Osteoblast (primary cell): ENCODE results near the gene PLXNA4. TPM values are rescaled to one million over a fixed set of nuclear protein-coding genes. Genes with fewer than 3 reads are reported as not detected.

Experiments used
- DNase-seq: peaks from one replicate; pipeline ENCODE4 v3.0.0; 2011; ENCODE audit warnings: low spot score, mixed read lengths; ENCODE audit not compliant: insufficient read length; ENCODE audit errors: missing footprints
- H2AFZ ChIP-seq: 2 replicates; pipeline ENCODE4 v1.6.0; 2011; ENCODE audit warnings: mild to moderate bottlenecking, low read length
- H3K27ac ChIP-seq: 2 replicates; pipeline ENCODE4 v1.5.1; 2011; ENCODE audit warnings: mild to moderate bottlenecking, low read depth, low read length, moderate library complexity
- H3K27me3 ChIP-seq: 2 replicates; pipeline ENCODE4 v1.6.0; 2012; ENCODE audit warnings: mild to moderate bottlenecking, control low read depth, inconsistent platforms, low read length, moderate library complexity; ENCODE audit not compliant: insufficient read depth
- H3K36me3 ChIP-seq: 2 replicates; pipeline ENCODE4 v1.5.1; 2011; ENCODE audit warnings: mild to moderate bottlenecking, low read length, control low read depth, moderate library complexity; ENCODE audit not compliant: insufficient read depth
- H3K4me1 ChIP-seq: 2 replicates; pipeline ENCODE4 v1.5.1; 2011; ENCODE audit warnings: mild to moderate bottlenecking, low read length, control low read depth, moderate library complexity; ENCODE audit not compliant: insufficient read depth
- H3K4me2 ChIP-seq: 2 replicates; pipeline ENCODE4 v1.6.0; 2011; ENCODE audit warnings: mild to moderate bottlenecking, low read length; ENCODE audit not compliant: insufficient read depth
- H3K4me3 ChIP-seq: fragments of 200-600 bp; sonication (generic); 3 replicates; pipeline ENCODE4 v1.5.1; 2012; ENCODE audit warnings: mild to moderate bottlenecking, low read length, inconsistent platforms; ENCODE audit not compliant: insufficient read depth
- H3K79me2 ChIP-seq: 2 replicates; pipeline ENCODE4 v1.6.0; 2012; ENCODE audit warnings: mild to moderate bottlenecking, low read length, control low read depth, inconsistent platforms; ENCODE audit not compliant: insufficient read depth
- H3K9me3 ChIP-seq: 2 replicates; pipeline ENCODE4 v1.5.1; 2011; ENCODE audit warnings: low read depth, low read length, control low read depth
- H4K20me1 ChIP-seq: 2 replicates; pipeline ENCODE4 v1.6.0; 2012; ENCODE audit warnings: mild to moderate bottlenecking, low read length, control low read depth; ENCODE audit not compliant: insufficient read depth
- total RNA-seq: library from RNA; depleted of rRNA; stranded (reverse); fragments of >200 nt; gene quantifications from 2 replicates; pipeline ENCODE4 v1.2.3, GENCODE V29; 2012
- TF ChIP-seq, protein P1 (sequence below): IDR thresholded peaks from 2 replicates; pipeline ENCODE4 v1.5.1; 2011; ENCODE audit warnings: mild to moderate bottlenecking, low read depth, low read length, moderate library complexity; ENCODE audit errors: extremely low read depth

PLXNA4 gene
- total RNA-seq, 1 donor, result 4.3 TPM

GRCh38 chr7:132226957-132227290, 349.3 kb downstream of the PLXNA4 start:
- H3K36me3 ChIP-seq, result no peaks in the 10 kb centered on the region
- no peak overlapping the region for H3K4me3 ChIP-seq
- H3K27me3 ChIP-seq, result no peaks in the 10 kb centered on the region
- no peaks in the 10 kb centered on the region for H3K9me3 ChIP-seq
- no peak overlapping the region for H2AFZ ChIP-seq
- no peaks in the 10 kb centered on the region for H3K79me2 ChIP-seq
- no peaks in the 10 kb centered on the region for H3K4me1 ChIP-seq
- no peak overlapping the region for H3K27ac ChIP-seq
- H3K4me2 ChIP-seq, result no peak overlapping the region
- TF ChIP-seq, protein P1, sequence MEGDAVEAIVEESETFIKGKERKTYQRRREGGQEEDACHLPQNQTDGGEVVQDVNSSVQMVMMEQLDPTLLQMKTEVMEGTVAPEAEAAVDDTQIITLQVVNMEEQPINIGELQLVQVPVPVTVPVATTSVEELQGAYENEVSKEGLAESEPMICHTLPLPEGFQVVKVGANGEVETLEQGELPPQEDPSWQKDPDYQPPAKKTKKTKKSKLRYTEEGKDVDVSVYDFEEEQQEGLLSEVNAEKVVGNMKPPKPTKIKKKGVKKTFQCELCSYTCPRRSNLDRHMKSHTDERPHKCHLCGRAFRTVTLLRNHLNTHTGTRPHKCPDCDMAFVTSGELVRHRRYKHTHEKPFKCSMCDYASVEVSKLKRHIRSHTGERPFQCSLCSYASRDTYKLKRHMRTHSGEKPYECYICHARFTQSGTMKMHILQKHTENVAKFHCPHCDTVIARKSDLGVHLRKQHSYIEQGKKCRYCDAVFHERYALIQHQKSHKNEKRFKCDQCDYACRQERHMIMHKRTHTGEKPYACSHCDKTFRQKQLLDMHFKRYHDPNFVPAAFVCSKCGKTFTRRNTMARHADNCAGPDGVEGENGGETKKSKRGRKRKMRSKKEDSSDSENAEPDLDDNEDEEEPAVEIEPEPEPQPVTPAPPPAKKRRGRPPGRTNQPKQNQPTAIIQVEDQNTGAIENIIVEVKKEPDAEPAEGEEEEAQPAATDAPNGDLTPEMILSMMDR, result no peak
- H4K20me1 ChIP-seq, result no peaks in the 10 kb centered on the region
- no peak for DNase-seq

DNA sequence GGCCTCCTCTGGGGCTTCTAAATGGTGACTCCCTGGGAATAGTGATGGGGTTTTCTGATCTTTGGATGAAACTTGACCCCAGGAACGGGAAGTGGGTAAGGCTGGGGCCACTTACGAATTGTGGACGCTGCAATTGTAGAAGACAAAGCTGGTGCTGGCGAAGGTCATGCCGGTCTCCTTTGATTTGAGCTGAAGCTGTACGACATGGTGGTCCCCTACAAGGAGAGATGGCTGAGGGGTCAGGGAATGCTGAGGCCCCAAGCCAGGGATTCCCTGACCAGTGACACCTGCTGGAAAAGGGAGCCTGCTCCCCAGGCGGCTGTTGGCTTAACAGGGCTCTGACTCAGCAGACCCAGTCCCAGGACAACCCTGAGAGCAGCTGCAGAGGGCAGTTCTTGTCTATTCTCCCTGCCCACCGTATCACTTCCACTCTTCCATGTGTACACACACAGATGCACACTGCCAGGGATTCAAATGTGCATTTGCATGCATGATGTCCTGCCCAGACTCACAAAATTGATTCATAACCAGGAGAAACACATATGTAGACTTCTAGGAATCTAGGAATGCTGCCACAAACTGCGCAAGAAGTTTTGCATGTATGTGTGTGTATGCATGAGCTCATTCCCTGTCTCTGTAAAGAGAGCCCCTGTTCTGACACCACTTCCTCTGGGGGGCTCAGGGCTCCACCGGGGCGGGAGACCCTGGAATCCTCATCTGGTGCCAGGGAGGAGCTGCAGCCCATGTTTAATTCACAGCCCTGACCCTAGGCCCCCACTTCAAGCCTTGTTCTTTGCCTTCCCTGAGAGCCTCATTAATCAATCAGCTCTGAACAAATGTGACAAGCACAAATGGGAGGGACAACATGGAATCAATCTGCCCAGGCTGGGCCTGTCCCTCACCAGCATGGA, 350.0 kb downstream of the PLXNA4 start:
- TF ChIP-seq, protein P1, result no peak
- H3K79me2 ChIP-seq, result no peaks in the 10 kb centered on the region
- no peak overlapping the region for H3K4me2 ChIP-seq
- no peaks in the 10 kb centered on the region for H3K27me3 ChIP-seq
- no peak for DNase-seq
- H3K4me1 ChIP-seq, result no peaks in the 10 kb centered on the region
- H3K9me3 ChIP-seq, result no peaks in the 10 kb centered on the region
- H3K36me3 ChIP-seq, result no peaks in the 10 kb centered on the region
- no peak overlapping the region for H2AFZ ChIP-seq
- no peaks in the 10 kb centered on the region for H4K20me1 ChIP-seq
- H3K27ac ChIP-seq, result no peak overlapping the region
- H3K4me3 ChIP-seq, result no peak overlapping the region

- H3K9me3 ChIP-seq, result no peaks in the 10 kb centered on the region
- H3K27me3 ChIP-seq, result no peaks in the 10 kb centered on the region
- H4K20me1 ChIP-seq, result no peaks in the 10 kb centered on the region
- no peaks in the 10 kb centered on the region for H3K36me3 ChIP-seq
- DNase-seq, result no peak
- H3K27ac ChIP-seq, result no peak overlapping the region
- no peak overlapping the region for H3K4me2 ChIP-seq
- H3K4me1 ChIP-seq, result no peaks in the 10 kb centered on the region
- TF ChIP-seq, protein P1, result no peak
- H2AFZ ChIP-seq, result no peak overlapping the region
- no peak overlapping the region for H3K4me3 ChIP-seq
- no peaks in the 10 kb centered on the region for H3K79me2 ChIP-seq
Observed at GRCh38 chr7:132225216-132226030, 350.8 kb downstream of the PLXNA4 start.

GRCh38 chr7:132221356-132221755, 354.9 kb downstream of the PLXNA4 start:
- H3K36me3 ChIP-seq, result no peaks in the 10 kb centered on the region
- H3K4me1 ChIP-seq, result no peaks in the 10 kb centered on the region
- H3K4me2 ChIP-seq, result no peak overlapping the region
- TF ChIP-seq, protein P1, result no peak
- H2AFZ ChIP-seq, result no peak overlapping the region
- no peaks in the 10 kb centered on the region for H3K79me2 ChIP-seq
- H3K27ac ChIP-seq, result no peak overlapping the region
- H4K20me1 ChIP-seq, result no peaks in the 10 kb centered on the region
- no peaks in the 10 kb centered on the region for H3K27me3 ChIP-seq
- no peaks in the 10 kb centered on the region for H3K9me3 ChIP-seq
- DNase-seq, result no peak
- no peak overlapping the region for H3K4me3 ChIP-seq
